Measurements from ENCODE around the gene KIT. TPM values are rescaled to one million over a fixed set of nuclear protein-coding genes. Genes with fewer than 3 reads are reported as not detected.

Gene KIT
- polyA plus RNA-seq, 2 donors, result 0.49 to 1.7 TPM

- Histone ChIP-seq H3K4me1 (ENCODE audit: control insufficient read depth in 2 of 2, insufficient read depth in 2 of 2, low read length in 1 of 2) (no peaks in the 10 kb centered on the region), H3K4me3 (ENCODE audit: low read depth in 1 of 2, low read length in 2 of 2) (no peak overlapping the region), H3K9me3 (ENCODE audit: control insufficient read depth in 2 of 2, insufficient read depth in 1 of 2, low read depth in 1 of 2, low read length in 1 of 2) (no peaks in the 10 kb centered on the region), H3K27ac (ENCODE audit: low read depth in 2 of 2, low read length in 1 of 2) (no peak overlapping the region), H3K36me3 (ENCODE audit: control insufficient read depth in 2 of 2, insufficient read depth in 2 of 2, low read length in 1 of 2) (no peaks in the 10 kb centered on the region), H3K27me3 (ENCODE audit: control insufficient read depth in 1 of 2, insufficient read depth in 2 of 2, low read length in 2 of 2) (no peaks in the 10 kb centered on the region)
- 64 to 73% methylated on average over 1 of the region's 1 CpG for WGBS, 2 donors
These were observed 71.5 kb downstream of the KIT start for GRCh38 chr4:54729256-54729655.

DNA sequence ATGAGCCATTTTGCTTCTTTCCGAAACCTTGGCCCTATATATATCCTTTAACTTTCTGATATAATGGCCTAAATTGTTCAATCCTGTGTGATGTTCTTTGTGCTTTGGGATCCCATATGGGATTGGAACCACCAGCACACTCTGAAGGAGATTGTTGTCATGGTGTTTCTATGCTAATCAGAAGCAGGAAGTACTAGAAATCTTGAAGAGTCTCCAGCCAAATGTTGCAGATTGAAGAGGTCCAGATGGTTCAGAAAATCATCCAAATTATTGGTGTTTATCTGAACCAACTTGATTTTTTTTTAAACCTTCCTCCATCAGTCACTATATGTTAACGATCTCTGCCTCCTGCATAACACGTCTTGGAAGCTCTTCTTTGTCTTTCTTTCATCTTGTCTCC, 72.8 kb downstream of the KIT start:
- Histone ChIP-seq H3K4me3 (ENCODE audit: low read depth in 1 of 2, low read length in 2 of 2) (no peak overlapping the region), H3K36me3 (ENCODE audit: control insufficient read depth in 2 of 2, insufficient read depth in 2 of 2, low read length in 1 of 2) (no peaks in the 10 kb centered on the region), H3K27me3 (ENCODE audit: control insufficient read depth in 1 of 2, insufficient read depth in 2 of 2, low read length in 2 of 2) (no peaks in the 10 kb centered on the region), H3K9me3 (ENCODE audit: control insufficient read depth in 2 of 2, insufficient read depth in 1 of 2, low read depth in 1 of 2, low read length in 1 of 2) (no peaks in the 10 kb centered on the region), H3K4me1 (ENCODE audit: control insufficient read depth in 2 of 2, insufficient read depth in 2 of 2, low read length in 1 of 2) (no peaks in the 10 kb centered on the region), H3K27ac (ENCODE audit: low read depth in 2 of 2, low read length in 1 of 2) (no peak overlapping the region)
- 84 to 90% methylated on average over 3 of the region's 3 CpGs for WGBS, 2 donors

DNA sequence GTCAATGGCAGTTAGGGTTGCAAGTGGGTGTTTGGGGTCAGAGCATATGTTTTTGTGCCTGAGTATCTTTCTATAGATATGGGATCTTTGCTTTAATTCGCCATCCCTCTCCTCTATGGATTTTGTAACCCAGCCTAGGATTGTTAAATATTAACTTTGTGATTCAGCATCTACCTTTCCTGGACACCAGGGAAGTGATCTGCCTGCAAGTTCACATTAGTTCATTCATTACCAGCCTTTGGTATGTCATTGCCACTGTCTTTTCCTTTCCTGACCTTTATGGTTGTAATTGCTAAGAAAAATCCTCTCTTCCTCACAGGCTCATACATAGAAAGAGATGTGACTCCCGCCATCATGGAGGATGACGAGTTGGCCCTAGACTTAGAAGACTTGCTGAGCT, 73.8 kb downstream of the KIT start:
- Histone ChIP-seq H3K27me3 (ENCODE audit: control insufficient read depth in 1 of 2, insufficient read depth in 2 of 2, low read length in 2 of 2) (no peaks in the 10 kb centered on the region), H3K36me3 (ENCODE audit: control insufficient read depth in 2 of 2, insufficient read depth in 2 of 2, low read length in 1 of 2) (no peaks in the 10 kb centered on the region), H3K27ac (ENCODE audit: low read depth in 2 of 2, low read length in 1 of 2) (no peak overlapping the region), H3K9me3 (ENCODE audit: control insufficient read depth in 2 of 2, insufficient read depth in 1 of 2, low read depth in 1 of 2, low read length in 1 of 2) (no peaks in the 10 kb centered on the region), H3K4me1 (ENCODE audit: control insufficient read depth in 2 of 2, insufficient read depth in 2 of 2, low read length in 1 of 2) (no peaks in the 10 kb centered on the region), H3K4me3 (ENCODE audit: low read depth in 1 of 2, low read length in 2 of 2) (no peak overlapping the region)
- 88 to 92% methylated on average over 3 of the region's 3 CpGs for WGBS, 2 donors

- no peaks in the 10 kb centered on the region for H3K36me3 ChIP-seq (ENCODE audit: control insufficient read depth in 2 of 2, insufficient read depth in 2 of 2, low read length in 1 of 2)
- H3K4me3 ChIP-seq (ENCODE audit: low read depth in 1 of 2, low read length in 2 of 2), result no peak overlapping the region
- no peaks in the 10 kb centered on the region for H3K27me3 ChIP-seq (ENCODE audit: control insufficient read depth in 1 of 2, insufficient read depth in 2 of 2, low read length in 2 of 2)
- no peaks in the 10 kb centered on the region for H3K4me1 ChIP-seq (ENCODE audit: control insufficient read depth in 2 of 2, insufficient read depth in 2 of 2, low read length in 1 of 2)
- WGBS, 2 donors, result 76 to 82% methylated on average over 1 of the region's 1 CpG
- no peak overlapping the region for H3K27ac ChIP-seq (ENCODE audit: low read depth in 2 of 2, low read length in 1 of 2)
- no peaks in the 10 kb centered on the region for H3K9me3 ChIP-seq (ENCODE audit: control insufficient read depth in 2 of 2, insufficient read depth in 1 of 2, low read depth in 1 of 2, low read length in 1 of 2)
These were observed 74.2 kb downstream of the KIT start for GRCh38 chr4:54731976-54732375.

DNA sequence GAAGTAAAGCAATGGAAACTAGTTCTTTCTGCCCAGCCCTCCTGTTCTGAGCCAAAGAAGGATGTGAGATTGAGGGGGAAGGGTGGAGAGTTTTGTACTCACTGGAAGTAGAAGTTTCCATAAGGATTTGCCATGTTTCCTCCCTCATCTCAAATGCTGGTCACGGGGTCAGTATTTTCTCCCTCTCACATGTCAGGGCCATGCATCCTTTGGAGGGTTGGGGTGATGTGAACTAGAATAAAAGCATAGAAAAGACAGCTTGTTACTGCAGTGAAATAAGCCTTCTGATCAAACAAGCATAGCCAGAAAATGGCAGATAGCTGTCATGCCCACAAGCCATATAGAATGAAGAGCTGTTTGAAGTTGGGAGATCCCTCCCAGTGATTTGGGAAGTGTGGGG, 79.7 kb downstream of the KIT start:
- Histone ChIP-seq H3K9me3 (ENCODE audit: control insufficient read depth in 2 of 2, insufficient read depth in 1 of 2, low read depth in 1 of 2, low read length in 1 of 2) (no peaks in the 10 kb centered on the region), H3K4me3 (ENCODE audit: low read depth in 1 of 2, low read length in 2 of 2) (no peak overlapping the region), H3K27me3 (ENCODE audit: control insufficient read depth in 1 of 2, insufficient read depth in 2 of 2, low read length in 2 of 2) (no peaks in the 10 kb centered on the region), H3K36me3 (ENCODE audit: control insufficient read depth in 2 of 2, insufficient read depth in 2 of 2, low read length in 1 of 2) (no peaks in the 10 kb centered on the region), H3K4me1 (ENCODE audit: control insufficient read depth in 2 of 2, insufficient read depth in 2 of 2, low read length in 1 of 2) (no peaks in the 10 kb centered on the region), H3K27ac (ENCODE audit: low read depth in 2 of 2, low read length in 1 of 2) (no peak overlapping the region)
- WGBS, 2 donors, result 81 to 89% methylated on average over 1 of the region's 1 CpG

GRCh38 chr4:54741202-54741601, 83.4 kb downstream of the KIT start:
- H3K4me1 ChIP-seq (ENCODE audit: control insufficient read depth in 2 of 2, insufficient read depth in 2 of 2, low read length in 1 of 2), result no peaks in the 10 kb centered on the region
- 74 to 88% methylated on average over 3 of the region's 3 CpGs for WGBS, 2 donors
- H3K27ac ChIP-seq (ENCODE audit: low read depth in 2 of 2, low read length in 1 of 2), result no peak overlapping the region
- H3K36me3 ChIP-seq (ENCODE audit: control insufficient read depth in 2 of 2, insufficient read depth in 2 of 2, low read length in 1 of 2), result no peaks in the 10 kb centered on the region
- no peak overlapping the region for H3K4me3 ChIP-seq (ENCODE audit: low read depth in 1 of 2, low read length in 2 of 2)
- no peaks in the 10 kb centered on the region for H3K9me3 ChIP-seq (ENCODE audit: control insufficient read depth in 2 of 2, insufficient read depth in 1 of 2, low read depth in 1 of 2, low read length in 1 of 2)
- no peaks in the 10 kb centered on the region for H3K27me3 ChIP-seq (ENCODE audit: control insufficient read depth in 1 of 2, insufficient read depth in 2 of 2, low read length in 2 of 2)

GRCh38 chr4:54742636-54743399, 85.1 kb downstream of the KIT start:
- no peaks in the 10 kb centered on the region for H3K4me1 ChIP-seq (ENCODE audit: control insufficient read depth in 2 of 2, insufficient read depth in 2 of 2, low read length in 1 of 2)
- H3K9me3 ChIP-seq (ENCODE audit: control insufficient read depth in 2 of 2, insufficient read depth in 1 of 2, low read depth in 1 of 2, low read length in 1 of 2), result no peaks in the 10 kb centered on the region
- H3K27me3 ChIP-seq (ENCODE audit: control insufficient read depth in 1 of 2, insufficient read depth in 2 of 2, low read length in 2 of 2), result no peaks in the 10 kb centered on the region
- H3K36me3 ChIP-seq (ENCODE audit: control insufficient read depth in 2 of 2, insufficient read depth in 2 of 2, low read length in 1 of 2), result no peaks in the 10 kb centered on the region
- WGBS, 2 donors, result 89% methylated on average over 9 of the region's 9 CpGs
- no peak overlapping the region for H3K27ac ChIP-seq (ENCODE audit: low read depth in 2 of 2, low read length in 1 of 2)
- no peak overlapping the region for H3K4me3 ChIP-seq (ENCODE audit: low read depth in 1 of 2, low read length in 2 of 2)

DNA sequence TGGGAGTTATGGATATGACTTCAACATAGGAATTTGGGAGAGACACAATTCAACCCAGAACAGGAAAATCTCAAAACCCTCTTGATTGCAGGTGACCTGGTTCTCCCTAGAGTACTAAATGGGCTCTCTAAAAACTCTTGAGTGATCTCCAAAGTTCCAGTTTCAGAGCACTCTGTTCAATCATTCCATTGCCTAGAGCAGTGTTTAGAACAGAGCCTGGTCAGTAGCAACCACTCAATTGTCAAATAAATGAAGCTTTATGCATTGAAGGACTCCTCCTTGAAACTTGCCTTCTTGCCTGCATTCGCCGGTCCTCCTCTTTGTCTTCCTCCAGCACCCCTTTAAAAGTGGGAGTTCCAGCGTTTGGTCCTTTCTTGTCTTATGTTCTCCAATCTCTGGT, 85.8 kb downstream of the KIT start:
- Histone ChIP-seq H3K4me3 (ENCODE audit: low read depth in 1 of 2, low read length in 2 of 2) (no peak overlapping the region), H3K9me3 (ENCODE audit: control insufficient read depth in 2 of 2, insufficient read depth in 1 of 2, low read depth in 1 of 2, low read length in 1 of 2) (no peaks in the 10 kb centered on the region), H3K4me1 (ENCODE audit: control insufficient read depth in 2 of 2, insufficient read depth in 2 of 2, low read length in 1 of 2) (no peaks in the 10 kb centered on the region), H3K27ac (ENCODE audit: low read depth in 2 of 2, low read length in 1 of 2) (no peak overlapping the region), H3K27me3 (ENCODE audit: control insufficient read depth in 1 of 2, insufficient read depth in 2 of 2, low read length in 2 of 2) (no peaks in the 10 kb centered on the region), H3K36me3 (ENCODE audit: control insufficient read depth in 2 of 2, insufficient read depth in 2 of 2, low read length in 1 of 2) (no peaks in the 10 kb centered on the region)
- 78 to 96% methylated on average over 3 of the region's 3 CpGs for WGBS, 2 donors

- Histone ChIP-seq H3K4me1 (ENCODE audit: control insufficient read depth in 2 of 2, insufficient read depth in 2 of 2, low read length in 1 of 2) (no peaks in the 10 kb centered on the region), H3K36me3 (ENCODE audit: control insufficient read depth in 2 of 2, insufficient read depth in 2 of 2, low read length in 1 of 2) (no peaks in the 10 kb centered on the region), H3K9me3 (ENCODE audit: control insufficient read depth in 2 of 2, insufficient read depth in 1 of 2, low read depth in 1 of 2, low read length in 1 of 2) (no peaks in the 10 kb centered on the region), H3K27ac (ENCODE audit: low read depth in 2 of 2, low read length in 1 of 2) (no peak overlapping the region), H3K27me3 (ENCODE audit: control insufficient read depth in 1 of 2, insufficient read depth in 2 of 2, low read length in 2 of 2) (no peaks in the 10 kb centered on the region), H3K4me3 (ENCODE audit: low read depth in 1 of 2, low read length in 2 of 2) (no peak overlapping the region)
These were observed 86.7 kb downstream of the KIT start for GRCh38 chr4:54744487-54744886.

DNA sequence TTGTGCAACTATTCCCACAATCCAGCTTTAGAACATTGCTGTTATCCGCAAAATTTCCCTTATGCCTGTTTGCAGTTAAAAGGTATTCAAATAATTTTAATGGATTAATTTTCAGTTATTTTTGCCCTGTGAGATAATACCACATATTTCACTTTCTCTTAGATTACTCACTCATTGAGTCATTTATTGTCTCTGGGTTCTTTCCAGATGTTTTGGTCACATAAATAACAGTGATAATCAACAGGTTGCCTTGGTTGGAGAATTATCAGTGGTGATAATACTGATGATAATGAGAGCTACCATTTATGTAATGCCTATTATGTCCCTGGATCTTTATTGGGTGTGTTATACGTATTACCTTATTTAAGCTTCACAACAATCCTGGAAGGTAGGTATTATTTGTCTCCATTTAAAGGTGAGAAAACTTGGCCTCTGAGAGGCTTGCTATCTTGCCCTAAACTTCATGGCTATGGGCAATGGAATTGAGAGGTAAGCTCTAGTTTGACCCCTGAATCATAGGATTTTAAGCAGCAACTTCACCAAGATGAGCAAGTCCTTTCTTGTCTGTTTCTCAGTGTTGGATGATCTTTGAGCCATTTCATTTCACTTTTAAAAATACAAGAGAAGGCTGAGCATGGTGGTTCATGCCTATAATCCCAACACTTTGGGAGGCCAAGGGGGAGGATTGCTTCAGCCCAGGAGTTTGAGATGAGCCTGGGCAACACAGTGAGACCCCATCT, 87.4 kb downstream of the KIT start:
- Histone ChIP-seq H3K27me3 (ENCODE audit: control insufficient read depth in 1 of 2, insufficient read depth in 2 of 2, low read length in 2 of 2) (no peaks in the 10 kb centered on the region), H3K27ac (ENCODE audit: low read depth in 2 of 2, low read length in 1 of 2) (no peak overlapping the region), H3K4me3 (ENCODE audit: low read depth in 1 of 2, low read length in 2 of 2) (no peak overlapping the region), H3K36me3 (ENCODE audit: control insufficient read depth in 2 of 2, insufficient read depth in 2 of 2, low read length in 1 of 2) (no peaks in the 10 kb centered on the region), H3K9me3 (ENCODE audit: control insufficient read depth in 2 of 2, insufficient read depth in 1 of 2, low read depth in 1 of 2, low read length in 1 of 2) (no peaks in the 10 kb centered on the region), H3K4me1 (ENCODE audit: control insufficient read depth in 2 of 2, insufficient read depth in 2 of 2, low read length in 1 of 2) (no peaks in the 10 kb centered on the region)
- 82 to 83% methylated on average over 2 of the region's 2 CpGs for WGBS, 2 donors

Data from esophagus (tissue), 2 donors.